ENCODE measurements around the gene GPR162. TPM values are rescaled to one million over a fixed set of nuclear protein-coding genes. Genes with fewer than 3 reads are reported as not detected.
A peak's percentile ranks its signal among the peaks of the same experiment; 100 is the strongest.

GPR162 gene
- total and polyA plus RNA-seq, 10 donors: 2.1 to 14.7 (median 4.9) TPM

GRCh38 chr12:6853626-6854025, 32.0 kb downstream of the GPR162 start:
- intact Hi-C loops (cut with DNase I; ENCODE audit: low total_unique reads): loop anchor here (10.0 kb wide), 1 partner anchor 289 kb away; the partner anchor contains the start of gene NOP2
- H3K36me3 ChIP-seq: peaks cover 10 to 48% (median 33%) of the 10 kb centered on the region in 6 donors
- peak overlapping the region in 5 of 8 donors; percentile 95 to 98 (median 97) for H3K27ac ChIP-seq
- peaks cover 14 to 45% (median 25%) of the 10 kb centered on the region in 6 donors for H3K4me1 ChIP-seq
- TF ChIP-seq POLR2AphosphoS5 (IDR thresholded peaks at IDR 0.05) (no peak), CTCF (IDR thresholded peaks at IDR 0.05 in 8 of 11, conservative IDR thresholded peaks at IDR 0.05 in 3 of 11) (no peak), POLR2A (IDR thresholded peaks at IDR 0.05) (no peak)
- H3K9me3 ChIP-seq: no peaks in the 10 kb centered on the region
- H3K4me3 ChIP-seq: peak overlapping the region in 1 of 8 donors; percentile 95
- H3K27me3 ChIP-seq (replicated peaks in 1 of 7): no peaks in the 10 kb centered on the region
- 29 to 78% (median 71%) methylated on average over 1 of the region's 1 CpG for WGBS, 5 donors
- no peak for DNase-seq

GRCh38 chr12:6854036-6854435, 32.4 kb downstream of the GPR162 start:
- Histone ChIP-seq H3K4me1 (peaks cover 14 to 45% (median 25%) of the 10 kb centered on the region in 6 donors), H3K4me3 (no peak overlapping the region), H3K27ac (peak overlapping the region in 3 of 8 donors; percentile 95 to 98 (median 98)), H3K27me3 (replicated peaks in 1 of 7) (no peaks in the 10 kb centered on the region), H3K36me3 (peaks cover 10 to 48% (median 37%) of the 10 kb centered on the region in 6 donors), H3K9me3 (no peaks in the 10 kb centered on the region)
- intact Hi-C loops (cut with DNase I; ENCODE audit: low total_unique reads): loop anchor here (10.0 kb wide), 1 partner anchor 289 kb away; the partner anchor contains the start of gene NOP2
- TF ChIP-seq POLR2A (IDR thresholded peaks at IDR 0.05) (no peak), CTCF (IDR thresholded peaks at IDR 0.05 in 8 of 11, conservative IDR thresholded peaks at IDR 0.05 in 3 of 11) (no peak), POLR2AphosphoS5 (IDR thresholded peaks at IDR 0.05) (no peak)
- DNase-seq: no peak
- 68 to 88% (median 83%) methylated on average over 6 of the region's 6 CpGs for WGBS, 5 donors

- Histone ChIP-seq H3K9me3 (no peaks in the 10 kb centered on the region), H3K27me3 (replicated peaks in 1 of 7) (no peaks in the 10 kb centered on the region), H3K4me1 (peaks cover 14 to 35% (median 24%) of the 10 kb centered on the region in 6 donors), H3K4me3 (no peak overlapping the region), H3K36me3 (peaks cover 10 to 55% (median 50%) of the 10 kb centered on the region in 6 donors), H3K27ac (peak overlapping the region in 1 of 8 donors; percentile 25)
- no peak for DNase-seq
- TF ChIP-seq POLR2A (IDR thresholded peaks at IDR 0.05) (no peak), CTCF (IDR thresholded peaks at IDR 0.05 in 8 of 11, conservative IDR thresholded peaks at IDR 0.05 in 3 of 11) (no peak), POLR2AphosphoS5 (IDR thresholded peaks at IDR 0.05) (no peak)
- intact Hi-C loops (cut with DNase I; ENCODE audit: low total_unique reads): loop anchor here (10.0 kb wide), 1 partner anchor 291 kb away; the partner anchor contains the start of gene NOP2
- WGBS, 5 donors: 92 to 93% (median 92%) methylated on average over 14 of the region's 14 CpGs
Observed at GRCh38 chr12:6855322-6855721, 33.7 kb downstream of the GPR162 start.

- intact Hi-C loops (cut with DNase I; ENCODE audit: low total_unique reads): loop anchor here (10.0 kb wide), 1 partner anchor 294 kb away; the partner anchor contains the start of gene NOP2
- Histone ChIP-seq H3K36me3 (peaks cover 10 to 90% (median 83%) of the 10 kb centered on the region in 6 donors), H3K9me3 (no peaks in the 10 kb centered on the region), H3K4me1 (peaks cover 0 to 10% (median 2%) of the 10 kb centered on the region in 6 donors), H3K27ac (no peak overlapping the region), H3K27me3 (replicated peaks in 1 of 7) (no peaks in the 10 kb centered on the region), H3K4me3 (no peak overlapping the region)
- TF ChIP-seq CTCF (IDR thresholded peaks at IDR 0.05 in 8 of 11, conservative IDR thresholded peaks at IDR 0.05 in 3 of 11): no peak
- no peak for TF ChIP-seq POLR2A (IDR thresholded peaks at IDR 0.05)
- no peak for TF ChIP-seq POLR2AphosphoS5 (IDR thresholded peaks at IDR 0.05)
- no peak for DNase-seq
- 96 to 100% (median 98%) methylated on average over 2 of the region's 2 CpGs for WGBS, 5 donors
Observed at GRCh38 chr12:6858799-6859198, 37.2 kb downstream of the GPR162 start.
